ENCODE measurements around the gene PTGFRN. TPM values are rescaled to one million over a fixed set of nuclear protein-coding genes. Genes with fewer than 3 reads are reported as not detected.
A peak's percentile ranks its signal among the peaks of the same experiment; 100 is the strongest.

Gene PTGFRN
- total and polyA plus RNA-seq, 9 of the 15 experiments (the other 6 are each of a cell fraction or from before 2014, with no cell fraction given): 17.3 to 33.1 (median 25.7) TPM

- Histone ChIP-seq H3K79me2 (ENCODE audit: control insufficient read depth, insufficient read depth, low read length) (no peaks in the 10 kb centered on the region), H3K27ac (ENCODE audit: extremely low read depth, low read depth, low read length) (no peak overlapping the region), H3K27me3 (ENCODE audit: control insufficient read depth in 2 of 2, insufficient read depth in 2 of 2, low read length in 2 of 2) (peaks cover 0 to under 1% of the 10 kb centered on the region in 2 experiments; a peak in 1 of 5 replicates), H4K20me1 (replicated peaks; ENCODE audit: control insufficient read depth, insufficient read depth, low read length) (no peaks in the 10 kb centered on the region), H3K4me1 (replicated peaks in 1 of 2; ENCODE audit: control insufficient read depth in 2 of 2, insufficient read depth in 2 of 2, low read length in 2 of 2) (peaks cover 0 to 5% of the 10 kb centered on the region in 2 experiments; a peak in 2 of 5 replicates), H3K9me3 (replicated peaks; ENCODE audit: control insufficient read depth, insufficient read depth, low read depth, low read length) (no peaks in the 10 kb centered on the region), H3K9me1 (ENCODE audit: control insufficient read depth, insufficient read depth, low read length) (no peaks in the 10 kb centered on the region), H3K4me3 (no peak overlapping the region), H3K9ac (ENCODE audit: insufficient read depth in 1 of 2, low read depth in 2 of 2, low read length in 2 of 2) (peak overlapping the region in 1 of 2 experiments; percentile 39; a peak in 1 of 4 replicates), H3K4me2 (ENCODE audit: insufficient read depth, low read length) (no peak overlapping the region), H2AFZ (ENCODE audit: low read depth, low read length) (no peak overlapping the region), H3K36me3 (ENCODE audit: control insufficient read depth, insufficient read depth, low read length) (no peaks in the 10 kb centered on the region)
- ChIA-PET CTCF (ENCODE audit: low intra/inter-chr PET ratio) (no interaction called here), POLR2A (interaction anchor here (1.1 to 1.2 kb wide), 2 partner anchors 8 to 11 kb away, joined by 3 read pairs; no protein-coding TSS in a partner anchor)
- FAIRE-seq (no peak), DNase-seq (ENCODE audit: extremely low read depth in 1 of 4, low spot score in 3 of 4) (no peak), ATAC-seq (no peak)
- TF ChIP-seq GABPB1 (CRISPR knock-in tag; IDR thresholded peaks at IDR 0.05): no peak
- no peak for TF ChIP-seq ZNF431 (CRISPR knock-in tag; IDR thresholded peaks at IDR 0.05)
- TF ChIP-seq RFX1 (IDR thresholded peaks at IDR 0.05): peak; percentile 85
- WGBS (ENCODE audit: insufficient coverage, low coverage, missing lambda C conversion rate): 21% methylated on average over 4 of the region's 4 CpGs
- intact Hi-C loops (cut with micrococcal nuclease): no loop called here
- BruUV-seq (replicated peaks): no TSS peak
- in situ Hi-C loops (cut with MboI): no loop called here
Observed at GRCh38 chr1:117017062-117017461, 107.3 kb downstream of the PTGFRN start.

GRCh38 chr1:117017648-117018047 lies 107.9 kb downstream of the PTGFRN start:
- WGBS (ENCODE audit: insufficient coverage, low coverage, missing lambda C conversion rate): 2% methylated on average over 3 of the region's 3 CpGs
- no peak overlapping the region for H3K27ac ChIP-seq (ENCODE audit: extremely low read depth, low read depth, low read length)
- FAIRE-seq (no peak), DNase-seq (ENCODE audit: extremely low read depth in 1 of 4, low spot score in 3 of 4) (peak in 1 of 4 experiments; percentile 21), ATAC-seq (no peak)
- CTCF ChIA-PET (ENCODE audit: low intra/inter-chr PET ratio): no interaction called here
- H4K20me1 ChIP-seq (replicated peaks; ENCODE audit: control insufficient read depth, insufficient read depth, low read length): no peaks in the 10 kb centered on the region
- peaks cover 0 to 4% of the 10 kb centered on the region in 2 experiments; a peak in 1 of 5 replicates for H3K27me3 ChIP-seq (ENCODE audit: control insufficient read depth in 2 of 2, insufficient read depth in 2 of 2, low read length in 2 of 2)
- POLR2A ChIA-PET: interaction anchor here (1.1 to 1.2 kb wide), 2 partner anchors 8 to 11 kb away, joined by 3 read pairs; no protein-coding TSS in a partner anchor
- in situ Hi-C loops (cut with MboI): no loop called here
- no peaks in the 10 kb centered on the region for H3K36me3 ChIP-seq (ENCODE audit: control insufficient read depth, insufficient read depth, low read length)
- no peak overlapping the region for H3K4me2 ChIP-seq (ENCODE audit: insufficient read depth, low read length)
- peaks cover 0 to 5% of the 10 kb centered on the region in 2 experiments; a peak in 2 of 5 replicates for H3K4me1 ChIP-seq (replicated peaks in 1 of 2; ENCODE audit: control insufficient read depth in 2 of 2, insufficient read depth in 2 of 2, low read length in 2 of 2)
- H3K9me1 ChIP-seq (ENCODE audit: control insufficient read depth, insufficient read depth, low read length): no peaks in the 10 kb centered on the region
- H3K79me2 ChIP-seq (ENCODE audit: control insufficient read depth, insufficient read depth, low read length): no peaks in the 10 kb centered on the region
- intact Hi-C loops (cut with micrococcal nuclease): no loop called here
- H3K9ac ChIP-seq (ENCODE audit: insufficient read depth in 1 of 2, low read depth in 2 of 2, low read length in 2 of 2): no peak overlapping the region
- no peak overlapping the region; the same call in 1 of the 2 replicates for H2AFZ ChIP-seq (ENCODE audit: low read depth, low read length)
- BruUV-seq (replicated peaks): no TSS peak
- TF ChIP-seq EGR1 (conservative IDR thresholded peaks at IDR 0.05) (peak; percentile 60; the same call in 1 of the 2 replicates), ZNF224 (CRISPR knock-in tag; IDR thresholded peaks at IDR 0.05) (no peak), NUFIP1 (IDR thresholded peaks at IDR 0.05; ENCODE audit: partially characterized antibody) (no peak), JUN (IDR thresholded peaks at IDR 0.05; ENCODE audit: borderline replicate concordance, low read depth, low read length) (no peak), JUN (CRISPR knock-in tag; IDR thresholded peaks at IDR 0.05; ENCODE audit: borderline replicate concordance) (no peak), TFAP4 (CRISPR knock-in tag; IDR thresholded peaks at IDR 0.05; ENCODE audit: borderline replicate concordance) (no peak)
- H3K4me3 ChIP-seq: no peak overlapping the region
- H3K9me3 ChIP-seq (replicated peaks; ENCODE audit: control insufficient read depth, insufficient read depth, low read depth, low read length): no peaks in the 10 kb centered on the region
